Liver (tissue), 3 donors: ENCODE data around the gene IFNG.

Source experiments
- EGR1 ChIP-seq, 2 donors: IDR thresholded peaks; 2 replicates each; pipeline ENCODE4 v1.6.1; 2016 to 2018; ENCODE audit warnings: antibody characterized with exemption in 2 of 2, low read depth in 2 of 2
- FOXA1 ChIP-seq: IDR thresholded peaks from 2 replicates; pipeline ENCODE4 v1.6.1; 2016; ENCODE audit warnings: antibody characterized with exemption
- GABPA ChIP-seq, 2 donors: IDR thresholded peaks in 1 of 2; conservative IDR thresholded peaks in 1 of 2; 2 replicates each; pipeline ENCODE4 v1.6.1; 2016; ENCODE audit warnings: antibody characterized with exemption in 2 of 2, mild to moderate bottlenecking in 1 of 2, moderate library complexity in 1 of 2
- HNF4A ChIP-seq, 2 donors: conservative IDR thresholded peaks; 2 replicates each; pipeline ENCODE4 v1.6.1; 2016; ENCODE audit warnings: antibody characterized with exemption in 2 of 2, mild to moderate bottlenecking in 2 of 2
- MAX ChIP-seq: IDR thresholded peaks from 2 replicates; pipeline ENCODE4 v1.6.1; 2016; ENCODE audit warnings: antibody characterized with exemption
- NR2F2 ChIP-seq: IDR thresholded peaks from 2 replicates; pipeline ENCODE4 v1.6.1; 2016; ENCODE audit warnings: antibody characterized with exemption
- RAD21 ChIP-seq, 2 donors: IDR thresholded peaks; 2 replicates each; pipeline ENCODE4 v1.6.1; 2016; ENCODE audit warnings: antibody characterized with exemption in 2 of 2, mild to moderate bottlenecking in 2 of 2
- SP1 ChIP-seq: IDR thresholded peaks from 2 replicates; pipeline ENCODE4 v1.6.1; 2018; ENCODE audit warnings: antibody characterized with exemption, mild to moderate bottlenecking
- TAF1 ChIP-seq: conservative IDR thresholded peaks from 2 replicates; pipeline ENCODE4 v1.6.1; 2016; ENCODE audit warnings: antibody characterized with exemption, mild to moderate bottlenecking
- ZBTB33 ChIP-seq: IDR thresholded peaks from 2 replicates; pipeline ENCODE4 v1.6.1; 2016; ENCODE audit warnings: antibody characterized with exemption
- TF ChIP-seq, protein P1 (sequence below): fragments of 150-350 bp; IDR thresholded peaks from 2 replicates; pipeline ENCODE4 v1.5.1; 2017; ENCODE audit warnings: improper control_type of control experiment, low read depth, low read length; ENCODE audit not compliant: missing input control
- TF ChIP-seq, protein P2 (sequence below): IDR thresholded peaks from 2 replicates; pipeline ENCODE4 v1.6.1; 2016; ENCODE audit warnings: antibody characterized with exemption, mild to moderate bottlenecking
- donor health status: healthy.
- donor health status: healthy.

DNA sequence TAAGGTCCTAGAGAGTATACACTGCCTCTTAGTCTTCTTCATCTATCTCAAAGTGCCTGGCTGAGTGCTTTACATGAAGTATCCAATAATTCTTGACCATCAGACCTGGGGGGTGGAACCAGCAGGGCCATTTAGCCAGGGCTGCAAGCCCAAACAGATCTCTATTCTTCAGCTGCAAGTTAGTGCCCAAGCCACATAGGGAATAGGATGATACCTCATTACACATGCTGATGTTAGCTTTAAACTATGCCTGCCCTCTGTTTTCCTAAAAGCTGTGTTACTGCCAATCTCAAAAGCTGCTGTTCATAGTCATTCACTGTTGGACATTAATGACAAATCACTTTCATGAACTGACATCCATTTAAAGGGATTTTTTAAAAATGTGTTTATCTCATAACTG, 16.7 kb upstream of the IFNG start:
- TF ChIP-seq, protein P1, sequence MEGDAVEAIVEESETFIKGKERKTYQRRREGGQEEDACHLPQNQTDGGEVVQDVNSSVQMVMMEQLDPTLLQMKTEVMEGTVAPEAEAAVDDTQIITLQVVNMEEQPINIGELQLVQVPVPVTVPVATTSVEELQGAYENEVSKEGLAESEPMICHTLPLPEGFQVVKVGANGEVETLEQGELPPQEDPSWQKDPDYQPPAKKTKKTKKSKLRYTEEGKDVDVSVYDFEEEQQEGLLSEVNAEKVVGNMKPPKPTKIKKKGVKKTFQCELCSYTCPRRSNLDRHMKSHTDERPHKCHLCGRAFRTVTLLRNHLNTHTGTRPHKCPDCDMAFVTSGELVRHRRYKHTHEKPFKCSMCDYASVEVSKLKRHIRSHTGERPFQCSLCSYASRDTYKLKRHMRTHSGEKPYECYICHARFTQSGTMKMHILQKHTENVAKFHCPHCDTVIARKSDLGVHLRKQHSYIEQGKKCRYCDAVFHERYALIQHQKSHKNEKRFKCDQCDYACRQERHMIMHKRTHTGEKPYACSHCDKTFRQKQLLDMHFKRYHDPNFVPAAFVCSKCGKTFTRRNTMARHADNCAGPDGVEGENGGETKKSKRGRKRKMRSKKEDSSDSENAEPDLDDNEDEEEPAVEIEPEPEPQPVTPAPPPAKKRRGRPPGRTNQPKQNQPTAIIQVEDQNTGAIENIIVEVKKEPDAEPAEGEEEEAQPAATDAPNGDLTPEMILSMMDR, result no peak
- TF ChIP-seq RAD21 (IDR thresholded peaks at IDR 0.05) (no peak), GABPA (IDR thresholded peaks at IDR 0.05 in 1 of 2, conservative IDR thresholded peaks at IDR 0.05 in 1 of 2) (no peak), SP1 (no peak), HNF4A (conservative IDR thresholded peaks at IDR 0.05) (no peak), TAF1 (no peak), MAX (no peak), NR2F2 (no peak), FOXA1 (no peak), ZBTB33 (no peak), EGR1 (IDR thresholded peaks at IDR 0.05; ENCODE audit: low read depth in 2 of 2) (no peak)
- TF ChIP-seq, protein P2, sequence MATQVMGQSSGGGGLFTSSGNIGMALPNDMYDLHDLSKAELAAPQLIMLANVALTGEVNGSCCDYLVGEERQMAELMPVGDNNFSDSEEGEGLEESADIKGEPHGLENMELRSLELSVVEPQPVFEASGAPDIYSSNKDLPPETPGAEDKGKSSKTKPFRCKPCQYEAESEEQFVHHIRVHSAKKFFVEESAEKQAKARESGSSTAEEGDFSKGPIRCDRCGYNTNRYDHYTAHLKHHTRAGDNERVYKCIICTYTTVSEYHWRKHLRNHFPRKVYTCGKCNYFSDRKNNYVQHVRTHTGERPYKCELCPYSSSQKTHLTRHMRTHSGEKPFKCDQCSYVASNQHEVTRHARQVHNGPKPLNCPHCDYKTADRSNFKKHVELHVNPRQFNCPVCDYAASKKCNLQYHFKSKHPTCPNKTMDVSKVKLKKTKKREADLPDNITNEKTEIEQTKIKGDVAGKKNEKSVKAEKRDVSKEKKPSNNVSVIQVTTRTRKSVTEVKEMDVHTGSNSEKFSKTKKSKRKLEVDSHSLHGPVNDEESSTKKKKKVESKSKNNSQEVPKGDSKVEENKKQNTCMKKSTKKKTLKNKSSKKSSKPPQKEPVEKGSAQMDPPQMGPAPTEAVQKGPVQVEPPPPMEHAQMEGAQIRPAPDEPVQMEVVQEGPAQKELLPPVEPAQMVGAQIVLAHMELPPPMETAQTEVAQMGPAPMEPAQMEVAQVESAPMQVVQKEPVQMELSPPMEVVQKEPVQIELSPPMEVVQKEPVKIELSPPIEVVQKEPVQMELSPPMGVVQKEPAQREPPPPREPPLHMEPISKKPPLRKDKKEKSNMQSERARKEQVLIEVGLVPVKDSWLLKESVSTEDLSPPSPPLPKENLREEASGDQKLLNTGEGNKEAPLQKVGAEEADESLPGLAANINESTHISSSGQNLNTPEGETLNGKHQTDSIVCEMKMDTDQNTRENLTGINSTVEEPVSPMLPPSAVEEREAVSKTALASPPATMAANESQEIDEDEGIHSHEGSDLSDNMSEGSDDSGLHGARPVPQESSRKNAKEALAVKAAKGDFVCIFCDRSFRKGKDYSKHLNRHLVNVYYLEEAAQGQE, result no peak
